ENCODE results near the gene TREM2.
"Not testable (repeated sequence)": the region's sequence is repeated elsewhere in the genome, so short reads cannot be mapped to it uniquely, and the experiment has no call there.

The TREM2 gene

GRCh38 chr6:41162687-41163418 lies at the start of gene TREM2:
Gene TREM2, minus strand, starts transcription at chr6:41163116. Its CDS starts 34 bp downstream, at chr6:41163082.
- DNase-seq (ENCODE audit: low read depth), result no peak

DNA sequence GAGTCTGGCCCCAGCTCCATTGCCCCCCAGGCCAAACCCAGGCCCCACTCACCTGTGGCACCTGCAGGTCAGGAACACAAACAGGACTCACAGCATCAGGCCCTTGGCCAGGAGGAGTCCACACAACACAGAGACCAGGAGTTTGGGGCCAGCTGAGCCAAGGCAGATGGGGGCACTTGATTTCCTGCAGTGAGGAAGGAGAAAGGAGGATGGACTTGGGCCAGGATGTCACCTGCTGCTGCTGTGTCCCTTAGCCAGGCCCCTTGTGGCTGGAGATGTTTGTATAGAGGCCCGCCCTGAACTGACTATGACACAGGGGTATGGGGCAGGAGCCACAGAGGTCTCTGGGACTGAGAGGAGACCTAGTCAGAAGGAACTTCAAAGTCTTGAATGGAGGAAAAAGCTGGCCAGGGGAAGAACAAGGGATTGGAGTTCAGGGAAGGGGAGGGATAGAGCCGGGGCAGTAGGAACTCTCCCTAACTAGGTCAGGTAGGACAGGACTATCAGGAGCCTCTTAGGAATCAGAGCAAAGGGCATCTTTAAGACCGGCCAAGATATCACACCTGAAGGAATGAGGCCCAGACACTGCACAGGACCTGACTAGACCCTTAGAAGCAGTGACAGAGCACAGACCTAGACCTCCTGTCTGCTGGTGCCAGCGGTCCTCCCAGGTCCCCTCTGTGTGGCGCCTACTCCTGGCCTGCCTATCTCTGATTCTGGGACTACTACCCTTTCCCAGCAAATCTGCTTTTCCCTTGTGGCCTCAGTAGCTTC lies 46.8 kb upstream of the TREM2 start:
- no peak for DNase-seq (ENCODE audit: low read depth)

- DNase-seq (ENCODE audit: low read depth), result no peak
Measured at GRCh38 chr6:41208439-41209106, 45.7 kb upstream of the TREM2 start.

DNA sequence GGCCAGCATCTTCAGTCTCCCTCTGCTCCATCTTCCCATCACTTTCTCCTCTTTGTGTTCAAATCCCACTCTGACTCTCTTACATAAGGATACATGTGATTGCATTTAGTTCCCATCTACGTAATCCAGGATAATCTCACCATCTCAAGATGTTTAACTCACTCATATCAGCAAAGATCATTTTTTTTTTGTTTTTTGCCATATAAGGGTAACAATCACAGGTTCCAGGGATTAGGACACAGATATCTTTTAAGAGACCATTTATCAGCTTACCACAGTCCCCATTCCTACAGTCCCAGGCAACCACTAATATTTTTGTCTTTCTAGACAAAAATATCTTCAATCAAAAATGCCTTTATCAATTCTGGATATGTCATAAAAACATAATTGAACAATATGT lies 41.2 kb upstream of the TREM2 start:
- no peak for DNase-seq (ENCODE audit: low read depth)

GRCh38 chr6:41201764-41202173 lies 38.9 kb upstream of the TREM2 start:
- no peak for DNase-seq (ENCODE audit: low read depth)

DNA sequence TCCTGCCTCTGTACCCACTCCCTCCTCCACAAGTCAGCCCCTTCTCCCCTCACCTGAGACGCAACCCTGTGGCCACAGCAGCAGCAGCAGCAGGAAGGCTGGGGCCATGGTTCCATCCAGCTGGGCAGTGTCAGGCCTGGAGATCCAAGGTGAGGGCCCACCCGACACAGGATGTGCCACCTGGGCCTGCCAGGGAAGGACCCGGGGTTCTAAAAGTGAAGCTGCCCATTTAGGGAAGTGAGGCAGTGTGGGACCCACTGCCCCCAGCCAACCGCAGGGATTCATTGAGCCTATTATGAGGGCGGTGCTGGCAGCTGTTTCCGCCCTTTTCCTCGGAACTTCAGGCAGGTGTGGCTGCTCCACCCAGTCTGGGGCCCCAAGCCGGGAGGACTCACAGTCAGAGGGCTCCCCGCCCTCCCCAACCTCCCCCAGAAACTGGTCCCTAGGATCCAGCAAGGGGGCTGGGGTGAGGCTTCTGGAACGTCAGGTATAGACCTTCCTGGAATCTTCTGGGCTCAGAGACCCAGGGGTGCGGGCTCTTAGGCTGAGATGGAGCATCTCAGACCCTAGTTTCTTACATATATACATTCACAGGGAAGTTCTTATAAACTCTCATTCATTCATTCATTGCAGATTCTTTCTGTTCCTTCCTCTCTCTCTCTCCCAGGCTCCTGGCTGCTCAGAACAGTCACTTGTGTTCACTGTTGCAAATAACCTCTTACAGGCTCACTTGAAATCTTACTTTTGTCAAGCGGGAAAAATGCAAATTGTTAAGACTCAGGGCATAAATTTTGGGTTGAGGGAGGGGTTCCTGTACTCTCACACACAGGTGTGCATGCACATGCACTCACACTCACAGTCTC lies 38.2 kb upstream of the TREM2 start, which contains the start of gene TREML2:
TREML2 (minus strand) TSS at position 249 of the 863 bp plus-strand sequence; CDS start at position 108, 141 bp downstream.
- no peak for DNase-seq (ENCODE audit: low read depth)

DNA sequence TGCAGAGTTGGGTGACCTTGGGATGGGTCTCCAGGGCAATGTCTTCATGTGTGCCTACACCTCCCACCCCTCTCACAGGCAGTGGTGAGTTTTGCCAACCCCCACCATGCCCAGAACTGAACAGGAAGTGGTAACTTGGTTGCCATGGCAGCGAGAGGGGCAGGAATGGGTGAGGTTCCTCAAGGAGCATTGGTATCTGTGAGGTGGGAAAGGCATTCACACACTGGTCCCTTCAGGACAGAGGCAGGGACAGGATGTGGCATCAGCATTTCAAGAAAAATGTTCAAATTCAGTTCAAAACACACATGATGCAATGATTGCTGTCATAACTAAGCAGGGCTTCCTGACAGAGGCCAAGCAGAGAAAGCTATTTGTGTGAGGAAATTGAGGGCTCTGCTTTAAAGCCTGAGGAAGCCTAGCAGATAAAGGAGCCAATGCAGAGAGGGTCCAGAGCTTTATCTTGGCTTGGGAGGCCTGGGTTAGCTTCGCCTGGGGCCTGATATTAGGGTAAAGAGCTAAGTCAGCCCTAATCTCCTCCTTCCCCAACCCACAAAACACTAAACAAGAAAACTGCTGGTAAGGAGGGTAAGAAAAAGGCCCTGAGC lies 37.5 kb upstream of the TREM2 start:
- DNase-seq (ENCODE audit: low read depth), result no peak

- no peak for DNase-seq (ENCODE audit: low read depth)
Measured at GRCh38 chr6:41199552-41200246, 36.8 kb upstream of the TREM2 start.

DNA sequence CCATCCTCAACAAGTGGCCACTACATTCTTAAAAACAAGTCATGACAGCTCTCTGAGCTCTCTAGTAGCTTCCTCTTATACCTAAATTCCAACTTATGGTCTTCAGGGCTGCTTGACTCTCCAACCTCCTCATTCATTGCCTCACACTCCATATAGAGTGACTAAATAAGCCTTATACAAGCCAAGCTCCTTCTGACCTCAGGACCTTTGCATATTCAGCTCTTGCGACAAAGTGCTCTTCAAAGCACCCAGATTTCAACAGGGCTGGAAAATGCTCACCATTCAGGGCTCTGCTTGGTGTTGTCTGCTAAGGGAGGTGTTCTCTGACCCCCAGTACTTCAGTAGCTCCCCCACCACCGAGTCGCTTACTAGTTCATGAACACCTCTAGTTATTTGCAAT lies 34.3 kb upstream of the TREM2 start:
- no peak for DNase-seq (ENCODE audit: low read depth)

- no peak for DNase-seq (ENCODE audit: low read depth)
Measured at GRCh38 chr6:41194386-41194785, 31.5 kb upstream of the TREM2 start.

DNA sequence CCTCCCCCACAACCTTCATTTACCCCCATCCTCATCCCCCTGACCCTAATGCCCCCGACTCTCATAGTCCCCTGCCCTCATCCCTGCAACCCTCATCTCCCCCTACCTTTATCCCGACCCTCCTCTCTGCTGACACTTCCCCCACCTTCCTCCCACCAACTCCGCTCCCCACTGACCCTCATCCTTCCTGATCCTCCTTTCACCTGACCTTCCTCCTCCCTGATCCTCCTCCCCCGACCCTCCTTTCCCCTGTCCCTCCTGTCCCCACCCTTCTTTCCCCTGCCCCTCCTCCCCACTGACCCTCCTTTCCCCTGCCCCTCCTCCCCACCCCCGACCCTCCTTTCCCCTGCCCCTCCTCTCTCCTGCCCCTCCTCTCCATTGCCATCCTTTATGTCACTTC lies 31.0 kb upstream of the TREM2 start:
- DNase-seq (ENCODE audit: low read depth), result no peak

- DNase-seq (ENCODE audit: low read depth), result no peak
Measured at GRCh38 chr6:41193171-41193734, 30.3 kb upstream of the TREM2 start.

- DNase-seq (ENCODE audit: low read depth), result no peak
Measured at GRCh38 chr6:41191569-41191968, 28.7 kb upstream of the TREM2 start.

- no peak for DNase-seq (ENCODE audit: low read depth)
Measured at GRCh38 chr6:41190791-41191190, 27.9 kb upstream of the TREM2 start.

GRCh38 chr6:41189967-41190366 lies 27.1 kb upstream of the TREM2 start:
- no peak for DNase-seq (ENCODE audit: low read depth)

GRCh38 chr6:41189046-41189445 lies 26.1 kb upstream of the TREM2 start:
- DNase-seq (ENCODE audit: low read depth), result not testable (repeated sequence)

DNA sequence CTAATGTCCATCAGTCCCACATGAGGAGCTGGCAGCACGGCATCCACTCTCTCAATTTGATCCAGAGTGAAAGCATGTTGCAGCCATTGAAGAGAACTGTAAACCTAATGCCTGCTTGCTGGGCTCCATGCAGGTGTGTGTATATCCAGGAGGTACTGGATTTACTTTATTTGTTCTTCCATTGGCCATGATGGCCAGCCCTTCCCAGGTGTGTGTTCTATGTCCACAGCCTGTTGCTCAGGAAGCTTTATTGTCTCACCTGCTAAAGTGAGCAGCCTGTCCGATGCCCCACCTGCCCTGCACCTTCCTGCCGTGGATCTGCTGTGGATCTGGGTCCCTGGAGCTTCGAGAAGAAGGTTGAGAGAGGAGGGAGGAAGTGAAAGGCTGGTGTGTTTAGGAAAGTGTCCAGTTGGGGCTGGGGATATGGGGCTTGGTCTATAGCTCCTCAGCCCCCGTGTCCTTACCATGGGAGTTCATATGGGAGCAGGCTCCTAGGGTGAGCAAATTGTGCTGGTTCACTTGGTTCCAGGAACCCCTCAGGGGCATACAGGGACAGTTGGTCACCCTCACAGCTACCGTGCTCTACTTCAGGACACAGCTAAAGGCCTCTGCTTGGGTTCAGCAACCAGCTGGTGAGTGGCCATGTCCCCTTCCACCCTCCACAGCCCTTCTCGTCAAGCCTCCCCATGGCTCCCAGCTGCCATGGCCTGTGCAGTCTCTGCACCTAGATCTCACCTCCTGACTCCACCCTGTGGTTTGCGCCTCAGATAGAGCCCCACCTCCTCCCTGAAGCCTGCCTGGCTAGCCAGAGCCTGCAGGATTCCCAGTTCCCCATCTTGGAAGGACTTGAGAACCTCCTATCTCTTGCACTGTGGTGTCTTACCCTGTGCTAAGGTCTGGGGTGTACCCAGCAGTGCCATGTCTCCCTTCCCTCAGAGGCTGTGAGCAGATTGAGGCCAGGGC lies 25.3 kb upstream of the TREM2 start:
- DNase-seq (ENCODE audit: low read depth), result no peak

- no peak for DNase-seq (ENCODE audit: low read depth)
Measured at GRCh38 chr6:41186031-41186562, 23.2 kb upstream of the TREM2 start.

- DNase-seq (ENCODE audit: low read depth), result no peak
Measured at GRCh38 chr6:41184761-41185160, 21.8 kb upstream of the TREM2 start.
